ENCODE results near the gene PJVK. TPM values are rescaled to one million over a fixed set of nuclear protein-coding genes. Genes with fewer than 3 reads are reported as not detected.
A peak's percentile ranks its signal among the peaks of the same experiment; 100 is the strongest.

PJVK gene
- total and polyA plus RNA-seq, 2 of the 13 experiments (the other 11 are each of a cell fraction or from before 2014, with no cell fraction given): 1.2 to 2.6 TPM

GRCh38 chr2:178478439-178479274, 27.5 kb downstream of the PJVK start, which contains the start of gene FKBP7 (continued):
- TF ChIP-seq LRRFIP1 (CRISPR knock-in tag; conservative IDR thresholded peaks at IDR 0.05): 0 out of 2 replicates have a peak, but pooled peaks have one; percentile 37
- TF ChIP-seq TBX3 (IDR thresholded peaks at IDR 0.05; ENCODE audit: borderline replicate concordance): no peak
- TF ChIP-seq ZNF331 (CRISPR knock-in tag; IDR thresholded peaks at IDR 0.05): peak; percentile 70
- TF ChIP-seq CEBPG (CRISPR knock-in tag; IDR thresholded peaks at IDR 0.05): 0 out of 2 replicates have a peak, but pooled peaks have one; percentile 18
- TF ChIP-seq DMAP1 (CRISPR knock-in tag; IDR thresholded peaks at IDR 0.05): peak; percentile 87; the same call in 1 of the 2 replicates
- no peak for TF ChIP-seq JUN (CRISPR knock-in tag; IDR thresholded peaks at IDR 0.05)
- TF ChIP-seq ZBTB20 (CRISPR knock-in tag; IDR thresholded peaks at IDR 0.05; ENCODE audit: borderline replicate concordance, low read depth): peak; percentile 57; the same call in 1 of the 2 replicates
- TF ChIP-seq PAX8 (CRISPR knock-in tag; IDR thresholded peaks at IDR 0.05; ENCODE audit: borderline replicate concordance): peak; percentile 80; the same call in 1 of the 2 replicates
- TF ChIP-seq ZNF660 (CRISPR knock-in tag; IDR thresholded peaks at IDR 0.05; ENCODE audit: borderline replicate concordance, low read depth): no peak
- TF ChIP-seq CHD2 (IDR thresholded peaks at IDR 0.05; ENCODE audit: low read depth, low read length): no peak
- TF ChIP-seq ZSCAN31 (CRISPR knock-in tag; IDR thresholded peaks at IDR 0.05; ENCODE audit: low read depth): no peak
- no peak for TF ChIP-seq ZNF432 (CRISPR knock-in tag; IDR thresholded peaks at IDR 0.05; ENCODE audit: borderline replicate concordance)
- peak; percentile 53; the same call in 1 of the 2 replicates for TF ChIP-seq ZNF768 (CRISPR knock-in tag; IDR thresholded peaks at IDR 0.05)
- TF ChIP-seq ERF (CRISPR knock-in tag; IDR thresholded peaks at IDR 0.05): peak; percentile 58
- TF ChIP-seq ZFP62 (CRISPR knock-in tag; IDR thresholded peaks at IDR 0.05): no peak
- no peak for TF ChIP-seq ZBTB46 (CRISPR knock-in tag; IDR thresholded peaks at IDR 0.05; ENCODE audit: borderline replicate concordance)
- peak; percentile 80 for TF ChIP-seq ARID4A (CRISPR knock-in tag; IDR thresholded peaks at IDR 0.05; ENCODE audit: borderline replicate concordance)
- peak; percentile 52; the same call in 1 of the 2 replicates for TF ChIP-seq ZNF749 (CRISPR knock-in tag; IDR thresholded peaks at IDR 0.05; ENCODE audit: borderline replicate concordance)
- TF ChIP-seq BATF2 (CRISPR knock-in tag; IDR thresholded peaks at IDR 0.05): no peak
- TF ChIP-seq ZFP36L1 (CRISPR knock-in tag; IDR thresholded peaks at IDR 0.05): peak; percentile 75; the same call in 1 of the 2 replicates
